Duodenal mucosa (tissue), 2 donors: ENCODE data around the gene JAZF1.

ENCODE experiments used
- H3K27ac ChIP-seq: one replicate; pipeline ENCODE4 v1.7.0; 2013; ENCODE audit warnings: low read depth, low read length
- H3K27me3 ChIP-seq, 2 donors: one replicate each; pipeline ENCODE4 v1.7.0; 2013; ENCODE audit warnings: low read length in 2 of 2, control low read depth in 1 of 2; ENCODE audit not compliant: insufficient read depth in 2 of 2, control insufficient read depth in 1 of 2
- H3K36me3 ChIP-seq, 2 donors: one replicate each; pipeline ENCODE4 v1.7.0; 2013; ENCODE audit warnings: low read length in 2 of 2, control low read depth in 1 of 2; ENCODE audit not compliant: insufficient read depth in 2 of 2, control insufficient read depth in 1 of 2
- H3K4me1 ChIP-seq, 2 donors: one replicate each; pipeline ENCODE4 v1.7.0; 2013; ENCODE audit warnings: low read length in 2 of 2, control low read depth in 1 of 2; ENCODE audit not compliant: insufficient read depth in 2 of 2, control insufficient read depth in 1 of 2
- H3K4me3 ChIP-seq, 2 donors: one replicate each; pipeline ENCODE4 v1.7.0; 2013; ENCODE audit warnings: low read length in 2 of 2, low read depth in 1 of 2
- H3K9ac ChIP-seq, 2 donors: one replicate each; pipeline ENCODE4 v1.7.0; 2013; ENCODE audit warnings: low read length in 2 of 2, low read depth in 1 of 2
- H3K9me3 ChIP-seq, 2 donors: one replicate each; pipeline ENCODE4 v1.7.0; 2013; ENCODE audit warnings: low read length in 2 of 2, control low read depth in 1 of 2; ENCODE audit not compliant: control insufficient read depth in 1 of 2

JAZF1 gene

GRCh38 chr7:28178599-28178998, 2.0 kb downstream of the JAZF1 start:
- Histone ChIP-seq H3K4me1 (peaks cover 11 to 13% of the 10 kb centered on the region in 2 donors), H3K9ac (peak overlapping the region in 1 of 2 donors; percentile 24), H3K27ac (no peak overlapping the region), H3K27me3 (peaks cover 0 to 4% of the 10 kb centered on the region in 2 donors), H3K4me3 (peak overlapping the region; percentile 67 to 74), H3K9me3 (no peaks in the 10 kb centered on the region), H3K36me3 (no peaks in the 10 kb centered on the region)

GRCh38 chr7:28177836-28178235, 2.8 kb downstream of the JAZF1 start:
- Histone ChIP-seq H3K27me3 (no peaks in the 10 kb centered on the region), H3K36me3 (no peaks in the 10 kb centered on the region), H3K4me3 (no peak overlapping the region), H3K9me3 (no peaks in the 10 kb centered on the region), H3K4me1 (peaks cover 11 to 13% of the 10 kb centered on the region in 2 donors), H3K27ac (no peak overlapping the region), H3K9ac (no peak overlapping the region)

GRCh38 chr7:28176645-28177044, 4.0 kb downstream of the JAZF1 start:
- Histone ChIP-seq H3K36me3 (no peaks in the 10 kb centered on the region), H3K27ac (no peak overlapping the region), H3K27me3 (no peaks in the 10 kb centered on the region), H3K4me1 (peaks cover 11 to 13% of the 10 kb centered on the region in 2 donors), H3K9me3 (no peaks in the 10 kb centered on the region), H3K4me3 (no peak overlapping the region), H3K9ac (no peak overlapping the region)

GRCh38 chr7:28176174-28176573, 4.4 kb downstream of the JAZF1 start:
- no peak overlapping the region for H3K9ac ChIP-seq
- H3K27ac ChIP-seq = no peak overlapping the region
- no peaks in the 10 kb centered on the region for H3K9me3 ChIP-seq
- H3K36me3 ChIP-seq = no peaks in the 10 kb centered on the region
- H3K4me1 ChIP-seq = peaks cover 11% of the 10 kb centered on the region in 2 donors
- H3K4me3 ChIP-seq = no peak overlapping the region
- no peaks in the 10 kb centered on the region for H3K27me3 ChIP-seq

- no peaks in the 10 kb centered on the region for H3K36me3 ChIP-seq
- no peak overlapping the region for H3K27ac ChIP-seq
- no peak overlapping the region for H3K4me3 ChIP-seq
- no peak overlapping the region for H3K9ac ChIP-seq
- peaks cover 6 to 8% of the 10 kb centered on the region in 2 donors for H3K4me1 ChIP-seq
- no peaks in the 10 kb centered on the region for H3K27me3 ChIP-seq
- H3K9me3 ChIP-seq = no peaks in the 10 kb centered on the region
Measured at GRCh38 chr7:28174901-28175661, 5.5 kb downstream of the JAZF1 start.

- peaks cover 6 to 8% of the 10 kb centered on the region in 2 donors for H3K4me1 ChIP-seq
- H3K9me3 ChIP-seq = no peaks in the 10 kb centered on the region
- no peaks in the 10 kb centered on the region for H3K27me3 ChIP-seq
- no peak overlapping the region for H3K9ac ChIP-seq
- H3K27ac ChIP-seq = no peak overlapping the region
- H3K36me3 ChIP-seq = no peaks in the 10 kb centered on the region
- no peak overlapping the region for H3K4me3 ChIP-seq
Measured at GRCh38 chr7:28174442-28174841, 6.2 kb downstream of the JAZF1 start.

- peaks cover 0 to under 1% of the 10 kb centered on the region in 2 donors for H3K4me1 ChIP-seq
- H3K9ac ChIP-seq = no peak overlapping the region
- no peak overlapping the region for H3K4me3 ChIP-seq
- no peaks in the 10 kb centered on the region for H3K27me3 ChIP-seq
- no peaks in the 10 kb centered on the region for H3K9me3 ChIP-seq
- no peaks in the 10 kb centered on the region for H3K36me3 ChIP-seq
- no peak overlapping the region for H3K27ac ChIP-seq
Measured at GRCh38 chr7:28173531-28173930, 7.1 kb downstream of the JAZF1 start.

GRCh38 chr7:28172958-28173357, 7.6 kb downstream of the JAZF1 start:
- no peaks in the 10 kb centered on the region for H3K36me3 ChIP-seq
- no peaks in the 10 kb centered on the region for H3K9me3 ChIP-seq
- H3K9ac ChIP-seq = no peak overlapping the region
- no peak overlapping the region for H3K4me3 ChIP-seq
- H3K27me3 ChIP-seq = no peaks in the 10 kb centered on the region
- no peaks in the 10 kb centered on the region for H3K4me1 ChIP-seq
- no peak overlapping the region for H3K27ac ChIP-seq

- Histone ChIP-seq H3K27ac (no peak overlapping the region), H3K9ac (no peak overlapping the region), H3K9me3 (no peaks in the 10 kb centered on the region), H3K4me1 (no peaks in the 10 kb centered on the region), H3K36me3 (no peaks in the 10 kb centered on the region), H3K27me3 (no peaks in the 10 kb centered on the region), H3K4me3 (no peak overlapping the region)
Measured at GRCh38 chr7:28170701-28171100, 9.9 kb downstream of the JAZF1 start.

- Histone ChIP-seq H3K9ac (no peak overlapping the region), H3K27me3 (no peaks in the 10 kb centered on the region), H3K4me3 (no peak overlapping the region), H3K27ac (no peak overlapping the region), H3K36me3 (no peaks in the 10 kb centered on the region), H3K9me3 (no peaks in the 10 kb centered on the region), H3K4me1 (no peaks in the 10 kb centered on the region)
Measured at GRCh38 chr7:28169230-28169629, 11.4 kb downstream of the JAZF1 start.
